NK-92 treated with Interleukin-12 subunit alpha and Interleukin-12 subunit beta, amount 100 ng/mL, for 24 hours (cell line): ENCODE data around the gene RMND1.
A peak's percentile ranks its signal among the peaks of the same experiment; 100 is the strongest.
"Not testable (repeated sequence)": the region's sequence is repeated elsewhere in the genome, so short reads cannot be mapped to it uniquely, and the experiment has no call there.

Experiments
- DNase-seq: peaks from one replicate; lab custom pipeline; 2025; lab: John Stamatoyannopoulos, UW

Gene RMND1

DNA sequence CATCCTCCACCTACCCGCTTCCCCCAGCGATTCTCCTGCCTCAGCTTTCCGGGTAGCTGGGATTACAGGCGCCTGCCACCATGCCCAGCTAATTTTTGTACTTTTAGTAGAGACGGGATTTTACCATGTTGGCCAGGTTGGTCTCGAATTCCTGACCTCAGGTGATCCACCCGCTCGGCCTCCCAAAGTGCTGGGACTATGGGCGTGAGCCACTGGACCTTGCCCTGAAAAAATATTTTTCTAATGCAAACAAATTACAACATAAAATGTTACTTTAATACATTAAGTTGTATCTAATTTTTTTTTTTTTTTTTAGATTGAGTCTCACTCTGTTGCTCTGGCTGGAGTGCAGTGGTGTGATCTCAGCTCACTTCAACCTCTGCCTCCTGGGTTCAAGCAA lies 69.3 kb downstream of the RMND1 start:
- not testable (repeated sequence) for DNase-seq

DNA sequence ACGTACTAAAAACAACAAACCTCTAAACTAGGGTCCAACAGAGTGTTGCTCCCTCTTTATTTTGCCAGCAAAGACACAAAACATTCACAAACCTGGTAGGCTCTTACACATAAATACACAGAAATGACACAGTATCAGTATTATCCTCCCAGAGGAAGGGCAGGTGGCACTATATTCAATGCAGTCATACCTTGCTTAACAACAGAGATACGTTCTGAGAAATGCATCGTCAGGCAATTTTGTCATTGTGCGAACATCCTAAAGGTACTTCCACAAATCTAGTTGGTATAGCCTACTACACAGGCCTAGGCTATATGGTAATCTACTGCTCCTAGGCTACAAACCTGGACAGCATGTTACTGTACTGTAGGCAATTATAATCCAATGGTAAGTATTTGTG lies 70.2 kb downstream of the RMND1 start:
- DNase-seq: no peak

DNA sequence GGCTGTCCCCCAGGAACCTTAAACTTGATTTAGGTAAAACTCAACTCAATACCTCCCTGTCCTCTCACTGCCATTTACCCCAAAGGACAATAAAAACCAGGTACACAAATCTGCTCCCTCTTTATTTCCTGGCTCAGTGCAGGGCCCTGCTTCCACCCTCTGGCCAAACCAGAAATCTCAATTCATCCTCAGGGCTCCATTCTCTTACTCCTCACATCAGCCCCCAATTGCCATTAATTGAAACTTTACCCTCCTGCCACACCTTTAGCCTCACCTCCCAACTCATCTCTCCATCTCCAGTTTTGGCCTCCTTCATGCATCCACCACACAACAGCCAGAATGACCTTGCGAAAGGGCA lies 71.1 kb downstream of the RMND1 start:
- DNase-seq: no peak

DNA sequence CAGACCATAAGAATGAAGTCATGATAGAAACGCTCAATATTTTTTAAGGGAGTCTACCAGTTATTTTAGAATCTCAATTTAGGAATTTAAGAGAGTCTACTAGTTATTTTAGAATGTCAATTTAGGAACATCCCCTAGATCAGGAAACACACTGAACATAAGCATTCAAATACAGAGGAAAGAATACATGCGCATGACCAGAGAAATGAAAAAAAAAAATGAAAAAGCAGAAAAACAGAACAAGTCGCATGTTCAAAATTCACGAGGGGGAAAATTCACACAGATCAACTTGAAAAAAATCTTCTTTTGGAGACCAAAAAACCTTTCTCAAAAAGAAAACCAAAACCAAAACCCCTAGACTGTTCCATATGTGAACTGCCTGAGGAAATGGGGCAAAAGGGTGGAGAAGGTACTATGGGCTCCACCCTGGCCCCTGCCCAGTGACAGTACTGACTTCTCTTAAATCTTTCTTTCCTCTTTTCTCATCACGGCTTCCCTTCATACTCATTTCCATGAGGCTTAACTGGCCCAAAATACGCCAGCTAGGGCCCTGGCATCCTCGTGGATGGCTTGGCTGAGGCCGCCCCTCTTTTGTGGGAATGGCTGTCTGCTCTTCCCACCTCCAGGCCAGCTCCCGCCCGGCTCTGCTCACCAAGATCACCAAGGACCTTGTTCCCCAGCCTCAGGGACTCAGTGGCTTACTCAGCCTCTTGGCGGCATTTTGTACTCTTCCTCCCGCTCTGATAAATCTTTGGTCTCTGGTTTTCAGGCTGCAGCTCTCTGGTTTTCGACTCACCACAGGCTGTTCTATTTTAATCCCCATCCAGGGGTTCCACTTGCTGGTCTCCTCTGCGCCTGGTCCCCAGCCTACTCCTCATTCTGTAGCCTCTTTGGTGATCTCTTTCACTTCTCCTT lies 71.7 kb downstream of the RMND1 start:
- no peak for DNase-seq

DNA sequence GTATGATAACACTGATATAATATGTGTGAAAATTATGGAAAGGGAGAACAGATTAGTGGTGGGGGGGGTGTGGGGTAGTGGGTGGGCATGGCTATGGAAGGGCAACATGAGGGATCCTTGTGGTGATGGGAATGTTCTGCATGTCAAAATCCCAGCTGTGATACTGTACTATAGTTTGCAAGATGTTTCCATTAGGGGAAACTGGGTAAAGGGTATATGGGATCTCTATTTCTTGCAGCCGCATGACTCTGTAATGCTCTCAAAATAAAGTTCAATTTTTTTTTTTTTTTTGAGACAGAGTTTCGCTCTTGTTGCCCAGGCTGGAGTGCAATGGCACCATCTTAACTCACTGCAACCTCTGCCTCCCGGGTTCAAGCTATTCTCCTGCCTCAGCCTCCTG lies 74.8 kb downstream of the RMND1 start:
- DNase-seq: no peak

DNA sequence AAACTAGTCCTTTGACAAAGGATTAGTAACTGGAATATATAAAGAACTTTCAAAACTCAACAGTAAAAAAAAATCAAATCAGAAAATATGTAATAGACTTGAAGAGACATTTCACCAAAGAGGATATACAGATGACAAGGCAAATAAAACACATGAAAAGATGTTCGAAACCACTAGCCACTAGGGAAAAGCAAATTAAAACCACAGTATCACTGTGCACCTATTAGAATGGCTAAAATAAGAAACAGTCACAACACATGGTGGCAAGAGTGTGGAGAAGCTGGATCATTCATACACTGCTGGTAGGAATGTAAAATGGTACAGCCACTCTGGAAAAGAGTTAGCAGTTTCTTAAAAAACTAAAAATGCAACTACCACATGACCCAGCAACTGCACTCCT lies 75.5 kb downstream of the RMND1 start:
- no peak for DNase-seq

DNA sequence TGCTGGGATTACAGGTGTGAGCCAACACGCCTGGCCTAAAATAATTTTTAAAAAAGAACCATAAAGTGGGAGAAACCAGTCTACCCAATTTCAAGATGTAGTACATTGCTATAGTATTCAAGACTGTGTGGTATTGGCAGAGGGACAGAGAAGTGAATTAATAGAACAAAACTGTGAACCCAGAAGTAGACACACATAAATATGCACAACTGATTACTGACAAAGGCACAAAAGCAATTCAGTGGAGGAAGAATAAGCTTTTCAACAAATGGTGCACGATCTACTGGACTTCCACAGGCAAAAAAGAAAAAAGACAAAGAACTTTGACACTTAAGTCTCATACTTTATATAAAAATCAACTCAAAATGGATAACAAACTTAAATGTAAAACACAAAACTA lies 76.1 kb downstream of the RMND1 start:
- DNase-seq: no peak

DNA sequence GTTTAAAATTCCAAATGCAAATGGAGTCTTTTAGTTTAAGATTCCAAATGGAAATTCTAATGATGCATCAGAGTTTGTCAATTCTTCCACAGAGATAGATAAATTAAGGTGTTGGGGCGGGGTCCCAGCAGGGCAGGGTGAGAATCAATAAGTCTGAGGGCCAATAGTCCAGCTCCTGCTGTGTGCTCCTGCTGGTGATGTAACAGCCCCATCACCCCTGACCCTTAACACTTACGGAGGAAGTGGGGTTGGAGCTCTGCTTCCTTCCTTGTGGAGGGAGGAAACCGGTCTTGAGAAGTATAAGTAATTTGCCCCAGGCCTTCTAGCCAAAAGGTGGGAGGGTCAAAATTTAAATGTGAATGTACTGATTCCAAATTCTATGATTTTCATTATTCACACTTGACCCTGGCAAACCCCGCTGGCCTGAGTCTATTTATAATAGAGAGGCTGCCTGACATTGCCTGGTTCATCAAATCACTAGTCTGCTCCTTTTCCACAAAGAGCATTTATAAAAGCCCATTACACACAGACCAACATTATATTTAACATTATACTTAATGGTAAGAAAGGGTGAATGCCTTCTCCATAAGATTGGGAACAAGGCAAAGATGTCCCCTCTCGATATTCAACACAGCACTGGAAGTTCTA lies 77.8 kb downstream of the RMND1 start:
- DNase-seq: peak; percentile 6

DNA sequence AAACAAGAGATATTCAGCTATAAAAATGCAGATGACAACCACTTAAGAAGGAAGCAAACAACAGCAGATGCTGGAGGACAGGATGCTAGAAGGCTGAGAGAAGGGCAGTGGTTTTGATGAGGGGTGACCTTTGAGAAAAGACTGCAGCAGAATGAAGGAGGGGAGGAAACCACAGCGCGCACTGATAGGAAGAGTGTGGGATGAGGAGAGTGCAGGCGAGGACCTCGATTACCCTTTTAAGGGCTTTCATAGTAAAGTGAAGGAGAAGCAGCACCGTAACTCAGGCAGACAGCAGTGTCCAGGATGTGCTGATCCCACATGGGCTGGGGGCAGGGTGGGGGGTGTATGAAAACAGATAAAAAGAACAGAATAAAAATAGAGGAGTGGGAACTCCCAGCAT lies 79.8 kb downstream of the RMND1 start:
- peak; percentile 12 for DNase-seq

DNA sequence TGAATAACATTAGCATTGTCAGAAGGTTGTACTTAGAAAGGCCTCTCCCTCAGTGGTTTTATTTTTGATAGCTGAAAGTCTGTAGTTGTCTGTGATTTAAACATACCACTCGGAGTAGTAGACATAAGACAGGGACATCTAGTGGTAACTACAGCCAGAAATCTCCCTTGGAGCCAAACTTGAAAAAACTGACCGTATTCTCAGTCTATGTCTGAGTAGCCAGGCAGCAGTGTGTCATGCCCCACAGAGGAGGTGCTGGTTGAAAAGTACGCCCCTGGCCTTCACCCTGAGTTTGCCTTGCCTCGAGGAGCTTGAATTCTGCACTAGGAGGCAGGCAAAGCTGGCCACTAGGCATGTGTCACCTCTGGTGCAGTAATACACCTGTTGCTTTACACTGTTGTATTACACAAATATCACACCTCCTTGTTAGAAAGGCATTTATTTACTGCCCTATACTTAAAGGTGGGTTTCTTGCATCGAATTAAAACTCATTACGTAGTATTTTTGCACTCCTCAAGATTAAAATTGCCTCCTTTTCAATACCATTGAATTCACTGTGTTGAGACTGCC lies 81.3 kb downstream of the RMND1 start:
- DNase-seq: no peak

DNA sequence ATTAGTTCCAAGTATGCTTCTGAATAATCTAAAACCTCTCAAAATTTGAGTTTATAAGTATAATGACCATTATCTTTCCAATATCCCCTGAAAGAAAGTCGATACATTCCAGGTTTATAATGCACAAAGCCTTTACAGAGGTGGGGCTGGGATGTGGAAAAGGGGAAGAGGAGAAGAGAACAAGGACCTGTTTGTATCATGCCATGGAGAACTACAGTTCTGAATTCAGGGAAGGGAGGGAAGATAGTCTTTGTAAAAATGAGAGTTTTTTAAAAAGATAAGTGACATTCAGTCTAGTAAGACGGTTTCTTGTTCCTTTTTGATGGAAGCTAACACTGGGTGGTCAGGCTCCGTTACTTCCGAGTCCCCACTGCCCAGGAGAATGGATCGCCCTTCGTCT lies 86.7 kb downstream of the RMND1 start:
- DNase-seq: no peak

DNA sequence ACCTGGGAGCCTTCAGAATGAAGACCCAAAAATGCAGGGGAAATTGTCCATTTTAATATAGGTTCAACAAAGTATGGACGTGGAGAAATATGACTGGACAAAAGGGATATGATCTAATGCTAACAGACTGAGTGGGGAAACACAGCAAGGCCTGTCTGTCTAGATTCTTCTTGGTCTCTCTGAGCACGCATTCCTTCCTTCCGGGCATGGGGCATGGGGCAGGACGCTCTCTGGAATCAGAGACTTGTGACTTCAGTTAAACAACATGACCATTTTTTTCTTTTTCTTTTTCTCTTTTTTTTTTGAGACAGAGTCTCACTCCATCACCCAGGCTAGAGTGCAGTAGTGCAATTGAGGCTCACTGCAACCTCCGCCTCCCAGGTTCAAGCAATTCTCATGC lies 92.4 kb downstream of the RMND1 start:
- no peak for DNase-seq

DNA sequence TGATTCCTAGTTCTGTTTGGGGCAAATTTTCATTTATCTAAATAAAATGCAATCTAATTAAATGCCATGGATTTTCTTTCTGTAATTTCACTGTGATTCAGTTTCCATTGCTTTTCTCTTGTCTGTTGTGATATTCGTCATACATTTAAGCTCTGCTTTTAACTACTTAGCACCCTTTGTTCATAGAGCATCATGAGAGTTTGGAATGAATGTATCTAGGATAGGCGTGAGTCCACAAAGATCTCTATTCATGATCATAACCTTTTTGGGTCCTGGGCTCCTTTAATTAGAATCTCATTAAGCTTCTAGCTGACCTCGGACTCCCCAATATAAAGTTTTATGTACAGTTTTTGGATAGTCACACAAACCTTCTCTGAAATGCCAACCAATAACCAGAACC lies 93.5 kb downstream of the RMND1 start:
- no peak for DNase-seq

DNA sequence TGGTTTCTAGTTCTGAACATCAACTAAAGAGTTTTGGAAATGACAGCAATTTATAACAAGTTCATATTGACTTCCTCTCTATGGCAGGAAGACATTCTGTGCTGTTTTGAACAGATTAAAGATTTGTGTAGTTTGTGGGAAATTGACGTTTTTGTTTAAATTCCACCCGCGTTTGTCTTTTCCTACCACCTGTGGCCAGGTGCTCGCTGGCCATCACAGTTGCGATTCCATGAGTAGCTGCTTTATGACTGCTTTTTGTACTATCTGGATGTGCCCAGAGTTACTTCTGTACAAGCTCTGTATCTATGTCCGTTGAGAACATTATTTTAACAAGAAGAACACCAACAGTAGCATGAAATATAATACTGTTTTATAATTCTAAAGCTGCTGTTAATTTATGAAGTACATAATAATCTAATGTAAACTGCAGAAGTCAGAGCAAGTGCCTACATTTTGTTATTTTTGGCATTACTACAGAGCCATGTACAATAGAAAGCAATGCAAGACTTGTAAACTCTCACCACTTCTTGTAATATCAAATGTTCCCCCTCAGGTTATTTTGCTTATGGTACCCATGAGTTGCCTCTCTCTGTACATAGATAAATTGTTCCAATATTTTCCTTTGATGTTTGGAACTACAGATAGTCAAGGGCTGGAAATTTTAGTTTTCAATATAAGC lies 94.0 kb downstream of the RMND1 start:
- DNase-seq: no peak

DNA sequence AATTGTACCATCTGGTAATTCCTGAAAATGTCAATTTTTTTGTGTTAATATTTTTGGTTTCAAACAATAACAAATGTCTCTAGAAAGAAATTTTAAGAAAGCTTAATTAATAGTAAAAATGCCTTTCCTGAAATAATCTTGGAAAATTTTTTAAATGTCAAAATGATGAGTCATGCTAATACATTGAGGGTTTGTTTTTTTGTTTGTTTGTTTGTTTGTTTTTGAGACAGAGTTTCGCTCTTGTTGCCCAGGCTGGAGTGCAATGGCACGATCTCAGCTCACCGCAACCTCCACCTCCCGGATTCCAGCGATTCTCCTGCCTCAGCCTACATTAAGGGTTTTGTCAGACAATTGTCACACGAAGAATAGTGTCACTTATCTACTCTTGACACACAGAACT lies 94.9 kb downstream of the RMND1 start:
- DNase-seq: not testable (repeated sequence)
